Keratinocyte (primary cell): Measurements from ENCODE around the gene SFRP5. TPM values are rescaled to one million over a fixed set of nuclear protein-coding genes. Genes with fewer than 3 reads are reported as not detected.

ENCODE experiments used
- DNase-seq: peaks from one replicate; pipeline ENCODE4 v3.0.0-alpha.2; 2011; ENCODE audit warnings: low read depth, missing footprints, low spot score
- FAIRE-seq: peaks from 2 replicates; lab custom pipeline; 2011; peaks lifted over from hg19 to GRCh38; lab: Jason Lieb, UNC
- H2AFZ ChIP-seq: 2 replicates; pipeline ENCODE4 v1.6.0; 2012; ENCODE audit warnings: low read length, control low read depth, inconsistent platforms; ENCODE audit not compliant: control insufficient read depth
- H3K27ac ChIP-seq: 2 replicates; pipeline ENCODE4 v1.5.1; 2011; ENCODE audit warnings: low read length; ENCODE audit not compliant: control insufficient read depth, insufficient read depth
- H3K27me3 ChIP-seq: 3 replicates; pipeline ENCODE4 v1.6.0; 2011; ENCODE audit warnings: low read length; ENCODE audit not compliant: control insufficient read depth, insufficient read depth; ENCODE audit errors: extremely low read depth
- H3K36me3 ChIP-seq, 2 experiments: 2 replicates in 1 of 2; 3 replicates in 1 of 2; pipeline ENCODE4 v1.5.1; 2011; ENCODE audit warnings: low read length in 2 of 2, mild to moderate bottlenecking in 1 of 2; ENCODE audit not compliant: control insufficient read depth in 2 of 2, insufficient read depth in 2 of 2; ENCODE audit errors: extremely low read depth in 1 of 2
- H3K4me1 ChIP-seq: 3 replicates; pipeline ENCODE4 v1.5.1; 2011; ENCODE audit warnings: low read length; ENCODE audit not compliant: control insufficient read depth, insufficient read depth; ENCODE audit errors: extremely low read depth
- H3K4me2 ChIP-seq: 3 replicates; pipeline ENCODE4 v1.6.0; 2011; ENCODE audit warnings: low read depth, low read length; ENCODE audit not compliant: control insufficient read depth, insufficient read depth; ENCODE audit errors: extremely low read depth
- H3K4me3 ChIP-seq, 3 experiments: fragments of 200-600 bp in 1 of 3; sonication (generic) in 1 of 3; 2 replicates in 2 of 3; 3 replicates in 1 of 3; pipeline ENCODE4 v1.5.1; 2011 to 2016; ENCODE audit warnings: low read length in 3 of 3, mild to moderate bottlenecking in 3 of 3, control low read depth in 2 of 3, inconsistent platforms in 1 of 3, low read depth in 1 of 3, mixed read lengths in 1 of 3, mixed run types in 1 of 3, moderate library complexity in 1 of 3; ENCODE audit not compliant: control insufficient read depth in 2 of 3, insufficient read depth in 2 of 3; ENCODE audit errors: extremely low read depth in 1 of 3
- H3K79me2 ChIP-seq: 2 replicates; pipeline ENCODE4 v1.6.0; 2012; ENCODE audit warnings: low read length; ENCODE audit not compliant: control insufficient read depth, insufficient read depth
- H3K9ac ChIP-seq: 3 replicates; pipeline ENCODE4 v1.6.0; 2011; ENCODE audit warnings: low read length; ENCODE audit not compliant: control insufficient read depth, insufficient read depth; ENCODE audit errors: extremely low read depth
- H3K9me1 ChIP-seq: 3 replicates; pipeline ENCODE4 v1.6.0; 2011; ENCODE audit warnings: low read length; ENCODE audit not compliant: control insufficient read depth, insufficient read depth; ENCODE audit errors: extremely low read depth
- H3K9me3 ChIP-seq: 2 replicates; pipeline ENCODE4 v1.5.1; 2012; ENCODE audit warnings: low read depth, low read length; ENCODE audit not compliant: control insufficient read depth
- H4K20me1 ChIP-seq: 3 replicates; pipeline ENCODE4 v1.6.0; 2011; ENCODE audit warnings: low read length; ENCODE audit not compliant: control insufficient read depth, insufficient read depth; ENCODE audit errors: extremely low read depth
- CTCF ChIP-seq, 3 experiments: IDR thresholded peaks in 1 of 3; conservative IDR thresholded peaks in 1 of 3; optimal IDR thresholded peaks in 1 of 3; 2 replicates in 2 of 3; 3 replicates in 1 of 3; pipeline versions ENCODE3 to v1.5.1; 2011; ENCODE audit warnings: low read length in 3 of 3, mild to moderate bottlenecking in 3 of 3, moderate library complexity in 2 of 3, control low read depth in 1 of 3, inconsistent platforms in 1 of 3; ENCODE audit not compliant: insufficient read depth in 2 of 3; ENCODE audit errors: extremely low read depth in 1 of 3
- EZH2 ChIP-seq: IDR thresholded peaks from one replicate; pipeline ENCODE4 v1.6.1; 2012; ENCODE audit warnings: inconsistent platforms, mild to moderate bottlenecking, low read length, moderate library complexity
- dilution Hi-C: fragments of 300-500 bp; cut with MboI; formaldehyde crosslinking; loops from one replicate; pipeline ENCODE4 v1.7.0; 2020; ENCODE audit warnings: low sequenced_read_pairs; ENCODE audit not compliant: extremely low pct_ligation_motif_present
- polyA plus RNA-seq, 5 experiments: library from polyadenylated mRNA; depleted of rRNA in 3 of 5; stranded (reverse) in 3 of 5; stranded (forward) in 1 of 5; unstranded in 1 of 5; fragments of >200 nt; gene quantifications; 1 replicate in 1 of 5; 2 replicates in 3 of 5; 3 replicates in 1 of 5; pipeline versions ENCODE4 v1.2.1 to v1.2.3, GENCODE V29; 2011 to 2012; ENCODE audit warnings: missing spikeins in 2 of 5, low read depth in 1 of 5, low replicate concordance in 1 of 5

Gene SFRP5
- polyA plus RNA-seq, 1 donor (not counting 4 experiments of a cell fraction or from before 2014, with no cell fraction given), result not detected

- DNase-seq, result no peak
- dilution Hi-C loops, result no loop called here
Observed at GRCh38 chr10:97785231-97785630, 13.4 kb upstream of the SFRP5 start.

GRCh38 chr10:97784200-97784810, 12.5 kb upstream of the SFRP5 start:
- H3K79me2 ChIP-seq, result no peaks in the 10 kb centered on the region
- no peak overlapping the region for H3K4me3 ChIP-seq
- no peaks in the 10 kb centered on the region for H3K9me1 ChIP-seq
- no peaks in the 10 kb centered on the region for H3K36me3 ChIP-seq
- FAIRE-seq (no peak), DNase-seq (no peak)
- H3K27ac ChIP-seq, result no peak overlapping the region
- TF ChIP-seq CTCF (optimal IDR thresholded peaks at IDR 0.05 in 1 of 3, IDR thresholded peaks at IDR 0.05 in 1 of 3, conservative IDR thresholded peaks at IDR 0.05 in 1 of 3; ENCODE audit: extremely low read depth in 1 of 3, insufficient read depth in 2 of 3, low read length in 3 of 3) (no peak), EZH2 (no peak)
- no peak overlapping the region for H3K9ac ChIP-seq
- no peak overlapping the region for H2AFZ ChIP-seq
- dilution Hi-C loops, result no loop called here
- no peaks in the 10 kb centered on the region for H3K9me3 ChIP-seq
- H3K27me3 ChIP-seq, result no peaks in the 10 kb centered on the region
- H3K4me1 ChIP-seq, result peaks cover 35% of the 10 kb centered on the region
- H4K20me1 ChIP-seq, result no peaks in the 10 kb centered on the region
- no peak overlapping the region for H3K4me2 ChIP-seq

More at GRCh38 chr10:97785231-97785630, 13.4 kb upstream of the SFRP5 start:
- H3K36me3 ChIP-seq, result no peaks in the 10 kb centered on the region
- H3K9me3 ChIP-seq, result no peaks in the 10 kb centered on the region
- H3K79me2 ChIP-seq, result no peaks in the 10 kb centered on the region
- no peaks in the 10 kb centered on the region for H3K27me3 ChIP-seq
- H3K9ac ChIP-seq, result no peak overlapping the region
- H3K9me1 ChIP-seq, result no peaks in the 10 kb centered on the region
- H3K4me1 ChIP-seq, result peaks cover 35% of the 10 kb centered on the region
- H3K27ac ChIP-seq, result no peak overlapping the region
- H3K4me3 ChIP-seq, result peak overlapping the region in 2 of 3 experiments; percentile 7 to 10
- H4K20me1 ChIP-seq, result no peaks in the 10 kb centered on the region
- H2AFZ ChIP-seq, result no peak overlapping the region
- no peak for FAIRE-seq
- TF ChIP-seq EZH2 (no peak), CTCF (optimal IDR thresholded peaks at IDR 0.05 in 1 of 3, IDR thresholded peaks at IDR 0.05 in 1 of 3, conservative IDR thresholded peaks at IDR 0.05 in 1 of 3; ENCODE audit: extremely low read depth in 1 of 3, insufficient read depth in 2 of 3, low read length in 3 of 3) (no peak)
- H3K4me2 ChIP-seq, result peak overlapping the region; percentile 75
